GM12875 (cell line): ENCODE data around the gene CELF3.
"Not testable (repeated sequence)": the region's sequence is repeated elsewhere in the genome, so short reads cannot be mapped to it uniquely, and the experiment has no call there.

Experiments
- H3K4me3 ChIP-seq: one replicate; pipeline ENCODE4 v1.5.1; 2011; ENCODE audit warnings: low read depth, low read length, control low read depth
- TF ChIP-seq, protein P1 (sequence below): IDR thresholded peaks from 2 replicates; pipeline ENCODE4 v1.5.1; 2011; ENCODE audit warnings: low read depth, mild to moderate bottlenecking, control low read depth, inconsistent platforms, low read length, moderate library complexity, borderline replicate concordance; ENCODE audit not compliant: insufficient read depth

CELF3 gene

DNA sequence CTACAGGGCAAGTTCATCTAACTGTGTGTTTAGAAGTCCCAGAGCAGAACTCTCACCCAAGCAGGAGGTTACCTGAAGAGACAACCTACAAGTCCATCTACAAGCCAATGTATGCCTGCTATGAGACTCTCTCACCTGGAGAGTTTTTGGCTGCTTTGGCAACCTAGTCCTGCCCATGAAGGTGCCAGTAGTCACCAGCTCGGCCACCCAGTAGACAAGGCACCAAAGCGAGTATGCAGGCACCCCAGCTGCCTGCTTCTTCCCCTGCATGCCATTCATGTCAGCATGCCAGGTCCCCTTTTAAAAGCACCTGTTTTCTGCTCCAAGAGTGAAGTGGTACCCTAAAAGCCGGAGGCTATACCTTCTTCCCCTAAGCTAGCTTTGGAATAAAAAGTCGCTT, 24.9 kb upstream of the CELF3 start:
- TF ChIP-seq, protein P1, sequence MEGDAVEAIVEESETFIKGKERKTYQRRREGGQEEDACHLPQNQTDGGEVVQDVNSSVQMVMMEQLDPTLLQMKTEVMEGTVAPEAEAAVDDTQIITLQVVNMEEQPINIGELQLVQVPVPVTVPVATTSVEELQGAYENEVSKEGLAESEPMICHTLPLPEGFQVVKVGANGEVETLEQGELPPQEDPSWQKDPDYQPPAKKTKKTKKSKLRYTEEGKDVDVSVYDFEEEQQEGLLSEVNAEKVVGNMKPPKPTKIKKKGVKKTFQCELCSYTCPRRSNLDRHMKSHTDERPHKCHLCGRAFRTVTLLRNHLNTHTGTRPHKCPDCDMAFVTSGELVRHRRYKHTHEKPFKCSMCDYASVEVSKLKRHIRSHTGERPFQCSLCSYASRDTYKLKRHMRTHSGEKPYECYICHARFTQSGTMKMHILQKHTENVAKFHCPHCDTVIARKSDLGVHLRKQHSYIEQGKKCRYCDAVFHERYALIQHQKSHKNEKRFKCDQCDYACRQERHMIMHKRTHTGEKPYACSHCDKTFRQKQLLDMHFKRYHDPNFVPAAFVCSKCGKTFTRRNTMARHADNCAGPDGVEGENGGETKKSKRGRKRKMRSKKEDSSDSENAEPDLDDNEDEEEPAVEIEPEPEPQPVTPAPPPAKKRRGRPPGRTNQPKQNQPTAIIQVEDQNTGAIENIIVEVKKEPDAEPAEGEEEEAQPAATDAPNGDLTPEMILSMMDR: no peak

GRCh38 chr1:151739590-151740355, 23.2 kb upstream of the CELF3 start:
- H3K4me3 ChIP-seq: no peak overlapping the region
- TF ChIP-seq, protein P1: no peak

More for the DNA sequence above, 24.9 kb upstream of the CELF3 start:
- no peak overlapping the region for H3K4me3 ChIP-seq

DNA sequence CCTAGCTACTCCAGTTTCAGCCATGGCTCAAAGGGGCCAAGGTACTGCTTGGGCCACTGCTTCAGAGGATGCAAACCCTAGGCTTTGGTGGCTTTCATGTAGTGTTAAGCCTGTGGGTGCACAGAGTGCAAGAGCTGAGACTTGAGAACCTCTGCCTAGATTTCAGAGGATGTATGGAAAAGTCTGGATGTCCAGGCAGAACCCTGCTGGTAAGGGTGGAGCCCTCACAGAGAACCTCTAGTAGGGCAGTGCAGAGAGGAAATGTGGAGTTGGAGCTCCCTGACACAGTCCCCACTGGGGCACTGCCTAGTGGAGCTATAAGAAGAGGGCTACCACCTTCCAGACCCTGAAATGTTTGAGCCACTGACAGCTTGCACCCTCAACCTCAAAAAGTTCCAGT, 20.9 kb upstream of the CELF3 start:
- TF ChIP-seq, protein P1: no peak
- no peak overlapping the region for H3K4me3 ChIP-seq

DNA sequence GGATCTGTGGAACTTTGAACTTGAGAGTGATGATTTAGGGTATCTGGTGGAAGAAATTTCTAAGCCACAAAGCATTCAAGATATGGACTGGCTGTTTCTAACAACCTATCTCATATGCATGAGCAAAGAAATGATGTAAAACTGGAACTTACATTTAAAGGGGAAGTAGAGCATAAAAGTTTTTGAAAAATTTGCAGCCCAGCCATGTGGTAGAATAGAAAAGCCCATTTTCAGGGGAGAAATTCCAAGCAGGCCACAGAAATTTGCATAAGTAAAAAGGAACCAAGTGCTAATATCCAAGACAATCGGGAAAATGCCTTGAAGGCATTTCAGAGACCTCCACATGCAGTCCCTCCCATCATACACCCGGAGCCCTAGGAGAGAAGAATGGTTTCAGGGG, 20.4 kb upstream of the CELF3 start:
- no peak overlapping the region for H3K4me3 ChIP-seq
- TF ChIP-seq, protein P1: no peak

DNA sequence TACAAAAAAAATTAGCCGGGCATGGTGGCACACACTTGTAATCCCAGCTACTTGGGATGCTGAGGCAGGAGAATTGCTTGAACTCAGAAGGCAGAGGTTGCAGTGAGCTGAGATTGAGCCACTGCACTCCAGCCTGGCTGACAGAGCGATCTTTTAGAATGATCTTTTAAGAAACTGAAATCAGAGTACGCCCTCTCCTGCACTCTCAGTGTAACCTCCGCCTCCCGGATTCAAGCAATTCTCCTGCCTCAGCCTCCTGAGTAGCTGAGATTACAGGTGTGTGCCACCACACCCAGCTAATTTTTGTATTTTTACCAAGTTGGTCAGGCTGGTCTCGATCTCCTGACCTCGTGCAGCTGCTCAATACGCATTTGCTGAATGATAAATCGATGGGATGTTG, 17.4 kb upstream of the CELF3 start:
- not testable (repeated sequence) for H3K4me3 ChIP-seq

DNA sequence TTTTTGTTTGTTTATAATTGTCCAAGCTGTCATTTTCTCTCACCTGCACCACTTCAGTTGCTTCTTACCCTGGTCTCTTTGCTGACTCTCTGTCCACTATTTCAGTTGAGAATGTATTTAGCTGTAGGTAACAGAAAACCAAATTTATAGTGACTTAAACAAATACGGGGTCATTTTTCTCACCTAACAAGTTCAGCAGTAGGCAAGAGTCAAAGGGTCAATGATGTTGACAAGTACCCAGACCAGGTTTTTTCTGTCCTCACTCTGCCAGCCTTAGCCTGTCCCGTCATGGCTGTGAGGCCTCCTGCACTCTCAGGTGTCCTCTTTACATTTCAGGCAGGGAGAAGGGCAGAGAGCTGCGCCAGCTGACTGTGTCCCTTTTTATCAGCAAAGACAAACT, 16.5 kb upstream of the CELF3 start:
- no peak overlapping the region for H3K4me3 ChIP-seq
- TF ChIP-seq, protein P1: no peak

DNA sequence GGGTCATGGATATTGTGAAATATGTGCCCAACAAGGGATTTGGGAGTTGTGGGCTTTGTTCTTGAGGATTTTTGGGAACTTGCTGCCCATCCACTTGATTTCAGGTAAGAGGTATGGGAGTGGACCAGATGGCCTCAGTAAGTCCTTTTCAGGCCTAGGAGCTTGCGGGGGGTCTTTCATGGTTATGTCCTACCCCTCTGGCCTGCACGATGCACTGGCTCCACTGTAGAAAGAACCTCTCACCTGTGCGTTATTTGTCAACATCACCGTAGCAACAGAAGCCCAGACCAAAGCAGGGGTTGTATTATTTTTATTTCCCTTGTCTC, 13.3 kb upstream of the CELF3 start:
- H3K4me3 ChIP-seq: no peak overlapping the region
- TF ChIP-seq, protein P1: no peak
